Upper lobe of left lung (tissue), 4 donors: Measurements from ENCODE around the gene FLOT2.

Experiments used
- CTCF ChIP-seq, 6 experiments: fragments of 450-650 bp in 4 of 6; fragments of 200-600 bp in 2 of 6; sonication (generic) in 2 of 6; IDR thresholded peaks; one replicate each; pipeline ENCODE4 v1.5.1; 2016 to 2019; ENCODE audit warnings: antibody characterized with exemption in 6 of 6
- POLR2AphosphoS5 ChIP-seq, 2 donors: sonication (generic); formaldehyde crosslinking; IDR thresholded peaks; one replicate each; pipeline ENCODE4 v1.5.1; 2017; ENCODE audit warnings: antibody characterized with exemption in 2 of 2

DNA sequence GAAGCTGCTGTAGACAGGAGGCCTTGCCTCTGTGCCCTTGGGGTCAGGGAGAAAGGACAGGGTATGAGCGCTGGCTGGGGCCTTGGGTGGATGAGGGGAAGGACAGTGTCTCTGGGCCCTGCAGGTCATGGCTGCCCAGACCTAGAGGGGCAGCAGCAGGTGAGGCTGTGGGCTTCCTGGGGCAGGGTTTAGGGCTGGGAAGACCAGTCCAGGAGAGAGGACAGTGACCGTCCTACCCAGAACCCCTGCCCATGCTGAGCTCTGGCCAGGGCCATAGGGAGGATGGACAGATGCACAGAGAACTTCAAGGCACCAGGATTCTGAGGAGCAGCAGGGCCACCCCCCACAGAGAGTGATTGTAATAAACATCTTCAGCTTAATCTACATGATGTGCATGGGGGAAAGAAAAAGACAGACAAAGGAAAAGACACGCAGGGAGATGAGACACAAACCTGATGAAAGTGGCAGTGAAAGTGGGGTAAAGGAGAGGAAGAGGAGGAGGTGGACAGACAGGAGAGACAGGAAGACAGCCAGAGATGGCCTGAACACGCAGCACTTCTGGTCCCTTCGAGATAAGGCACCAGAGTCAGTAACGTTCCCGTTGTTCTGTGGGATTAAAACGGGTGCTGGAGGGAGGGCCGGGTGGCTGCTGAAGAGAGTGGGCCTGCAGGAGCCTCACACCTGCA, 17.5 kb downstream of the FLOT2 start:
- TF ChIP-seq CTCF (IDR thresholded peaks at IDR 0.05) (no peak), POLR2AphosphoS5 (IDR thresholded peaks at IDR 0.05) (no peak)
